WTC11 (cell line): ENCODE data around the gene MYO1F. TPM values are rescaled to one million over a fixed set of nuclear protein-coding genes. Genes with fewer than 3 reads are reported as not detected.

Source experiments
- ATAC-seq: fragments of 200-7000 bp; cut with Tn5 transposase; 2 replicates; pipeline ENCODE4 v1.10.0; 2021; ENCODE audit warnings: mild to moderate bottlenecking, moderate library complexity
- CTCF ChIA-PET: fragments of 300-600 bp; sonication (Branson Sonifier 250); formaldehyde crosslinking; loops from one replicate; lab custom pipeline; 2021; ENCODE audit warnings: antibody characterized with exemption; lab: Charles Lee
- POLR2A ChIA-PET: fragments of 350-600 bp; sonication (Branson Sonifier 250); formaldehyde crosslinking; loops from one replicate; lab custom pipeline; 2021; ENCODE audit warnings: antibody characterized with exemption; lab: Charles Lee
- DNase-seq: peaks from one replicate; pipeline ENCODE4 v3.0.0; 2021; ENCODE audit warnings: low spot score
- H3K27ac Mint-ChIP-seq: 2 replicates; pipeline ENCODE4 v1.8.0; 2021; ENCODE audit warnings: mixed read lengths
- H3K27me3 Mint-ChIP-seq: 2 replicates; pipeline ENCODE4 v1.8.0; 2021; ENCODE audit warnings: low read depth, mild to moderate bottlenecking, moderate library complexity, mixed read lengths
- H3K36me3 Mint-ChIP-seq: 2 replicates; pipeline ENCODE4 v1.8.0; 2021; ENCODE audit warnings: mixed read lengths
- H3K4me1 Mint-ChIP-seq: 2 replicates; pipeline ENCODE4 v1.8.0; 2022; ENCODE audit warnings: mixed read lengths
- H3K4me3 Mint-ChIP-seq: 2 replicates; pipeline ENCODE4 v1.8.0; 2021; ENCODE audit warnings: mild to moderate bottlenecking, moderate library complexity, mixed read lengths
- H3K9me3 Mint-ChIP-seq: 2 replicates; pipeline ENCODE4 v1.8.0; 2021; ENCODE audit warnings: mixed read lengths
- ATF1 ChIP-seq: sonication (generic); formaldehyde crosslinking; IDR thresholded peaks from 2 replicates; pipeline ENCODE4 v1.8.1; 2023; ENCODE audit warnings: mild to moderate bottlenecking, moderate library complexity, missing genetic modification reagents
- CBFB ChIP-seq: sonication (generic); formaldehyde crosslinking; IDR thresholded peaks from 2 replicates; pipeline ENCODE4 v1.8.1; 2022; ENCODE audit warnings: mild to moderate bottlenecking, low read depth, missing genetic modification reagents
- CREB1 ChIP-seq: sonication (generic); formaldehyde crosslinking; IDR thresholded peaks from 2 replicates; pipeline ENCODE4 v1.8.0; 2023; ENCODE audit warnings: mild to moderate bottlenecking, missing genetic modification reagents
- FOXJ3 ChIP-seq: sonication (generic); formaldehyde crosslinking; IDR thresholded peaks from 2 replicates; pipeline ENCODE4 v1.9.0; 2021; ENCODE audit warnings: missing genetic modification reagents, mild to moderate bottlenecking, borderline replicate concordance
- FOXP1 ChIP-seq: sonication (generic); formaldehyde crosslinking; IDR thresholded peaks from 2 replicates; pipeline ENCODE4 v1.8.0; 2022; ENCODE audit warnings: missing genetic modification reagents, mild to moderate bottlenecking, moderate library complexity, borderline replicate concordance
- MYBL2 ChIP-seq: sonication (generic); formaldehyde crosslinking; IDR thresholded peaks from 2 replicates; pipeline ENCODE4 v1.8.1; 2023; ENCODE audit warnings: mild to moderate bottlenecking, moderate library complexity, missing genetic modification reagents
- NFE2L1 ChIP-seq: sonication (generic); formaldehyde crosslinking; IDR thresholded peaks from 2 replicates; pipeline ENCODE4 v1.8.1; 2023; ENCODE audit warnings: missing genetic modification reagents
- SP1 ChIP-seq: sonication (generic); formaldehyde crosslinking; conservative IDR thresholded peaks from 2 replicates; pipeline ENCODE4 v1.8.1; 2022; ENCODE audit warnings: missing genetic modification reagents
- TCF7 ChIP-seq: sonication (generic); formaldehyde crosslinking; IDR thresholded peaks from 2 replicates; pipeline ENCODE4 v1.8.0; 2022; ENCODE audit warnings: mild to moderate bottlenecking, low read depth, missing genetic modification reagents, moderate library complexity
- ZBTB21 ChIP-seq: sonication (generic); formaldehyde crosslinking; IDR thresholded peaks from 2 replicates; pipeline ENCODE4 v1.8.1; 2023; ENCODE audit warnings: mild to moderate bottlenecking, missing genetic modification reagents, borderline replicate concordance
- ZNF219 ChIP-seq: sonication (generic); formaldehyde crosslinking; IDR thresholded peaks from 2 replicates; pipeline ENCODE4 v1.8.0; 2023; ENCODE audit warnings: missing genetic modification reagents, mild to moderate bottlenecking, borderline replicate concordance
- ZNF232 ChIP-seq: sonication (generic); formaldehyde crosslinking; IDR thresholded peaks from 2 replicates; pipeline ENCODE4 v1.8.0; 2022; ENCODE audit warnings: mild to moderate bottlenecking, missing genetic modification reagents
- ZNF263 ChIP-seq: sonication (generic); formaldehyde crosslinking; IDR thresholded peaks from 2 replicates; pipeline ENCODE4 v1.8.1; 2022; ENCODE audit warnings: low read depth, mild to moderate bottlenecking, moderate library complexity, missing genetic modification reagents
- ZNF317 ChIP-seq: sonication (generic); formaldehyde crosslinking; IDR thresholded peaks from 2 replicates; pipeline ENCODE4 v1.8.1; 2023; ENCODE audit warnings: low read depth, mild to moderate bottlenecking, moderate library complexity, missing genetic modification reagents, borderline replicate concordance
- ZNF671 ChIP-seq: fragments of 250-450 bp; sonication (Bioruptor Pico); IDR thresholded peaks from 2 replicates; pipeline ENCODE4 v1.8.0; 2021; ENCODE audit warnings: mild to moderate bottlenecking
- total RNA-seq: library from RNA; stranded (reverse); gene quantifications from 3 replicates; pipeline ENCODE4 v1.2.3, GENCODE V29; 2021
- TF ChIP-seq, protein P1 (sequence below): fragments of 250-450 bp; sonication (Bioruptor Pico); IDR thresholded peaks from 2 replicates; pipeline ENCODE4 v1.9.0; 2021; ENCODE audit warnings: mild to moderate bottlenecking, borderline replicate concordance
- TF ChIP-seq, protein P2 (sequence below): fragments of 250-450 bp; sonication (Bioruptor Pico); conservative IDR thresholded peaks from 2 replicates; pipeline ENCODE4 v1.9.0; 2021; ENCODE audit warnings: mild to moderate bottlenecking
- TF ChIP-seq, protein P3 (sequence below): sonication (generic); formaldehyde crosslinking; IDR thresholded peaks from 2 replicates; pipeline ENCODE4 v1.8.0; 2023; ENCODE audit warnings: mild to moderate bottlenecking, missing genetic modification reagents
- TF ChIP-seq, protein P4 (sequence below): sonication (generic); formaldehyde crosslinking; conservative IDR thresholded peaks from 2 replicates; pipeline ENCODE4 v1.8.1; 2023; ENCODE audit warnings: mild to moderate bottlenecking, low read depth, missing genetic modification reagents, moderate library complexity
- TF ChIP-seq, protein P5 (sequence below): sonication (generic); formaldehyde crosslinking; IDR thresholded peaks from 2 replicates; pipeline ENCODE4 v1.8.1; 2023; ENCODE audit warnings: mild to moderate bottlenecking, missing genetic modification reagents, borderline replicate concordance

Gene MYO1F
- total RNA-seq, 1 experiment from 2014 or later: 2.8 TPM

DNA sequence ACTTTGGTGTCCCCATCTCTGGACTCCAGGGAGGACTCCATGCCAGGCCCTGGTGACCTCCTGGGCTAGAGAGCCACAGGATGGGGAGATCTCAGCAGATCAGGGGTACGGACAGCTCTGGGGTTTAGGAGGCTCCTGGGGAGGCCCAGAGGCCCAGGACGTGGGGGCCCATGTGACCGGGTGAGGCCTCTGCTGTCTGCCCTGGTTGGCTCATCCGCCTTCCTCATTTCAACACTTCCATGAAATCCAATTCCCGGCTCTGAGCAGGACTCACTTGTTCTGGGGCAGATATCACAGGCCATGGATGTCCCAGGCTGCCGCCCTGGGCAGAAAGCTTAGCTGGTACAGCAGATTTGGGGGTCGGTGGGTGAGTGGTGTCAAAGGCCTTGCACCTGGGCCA, 73.7 kb downstream of the MYO1F start:
- DNase-seq (no peak), ATAC-seq (no peak)
- H3K36me3 Mint-ChIP-seq: no peaks in the 10 kb centered on the region
- no peak overlapping the region for H3K27ac Mint-ChIP-seq
- H3K4me1 Mint-ChIP-seq: peaks cover 11% of the 10 kb centered on the region
- H3K27me3 Mint-ChIP-seq: peaks cover 4% of the 10 kb centered on the region; the same call in 1 of the 2 replicates
- no peaks in the 10 kb centered on the region for H3K9me3 Mint-ChIP-seq
- POLR2A ChIA-PET: no interaction called here
- TF ChIP-seq MYBL2 (CRISPR knock-in tag) (no peak), FOXP1 (no peak), ZNF317 (CRISPR knock-in tag) (no peak), ZNF219 (no peak), CBFB (CRISPR knock-in tag) (no peak), TCF7 (CRISPR knock-in tag) (no peak), ZNF671 (CRISPR knock-in tag) (no peak), ATF1 (no peak)
- TF ChIP-seq, protein P1, sequence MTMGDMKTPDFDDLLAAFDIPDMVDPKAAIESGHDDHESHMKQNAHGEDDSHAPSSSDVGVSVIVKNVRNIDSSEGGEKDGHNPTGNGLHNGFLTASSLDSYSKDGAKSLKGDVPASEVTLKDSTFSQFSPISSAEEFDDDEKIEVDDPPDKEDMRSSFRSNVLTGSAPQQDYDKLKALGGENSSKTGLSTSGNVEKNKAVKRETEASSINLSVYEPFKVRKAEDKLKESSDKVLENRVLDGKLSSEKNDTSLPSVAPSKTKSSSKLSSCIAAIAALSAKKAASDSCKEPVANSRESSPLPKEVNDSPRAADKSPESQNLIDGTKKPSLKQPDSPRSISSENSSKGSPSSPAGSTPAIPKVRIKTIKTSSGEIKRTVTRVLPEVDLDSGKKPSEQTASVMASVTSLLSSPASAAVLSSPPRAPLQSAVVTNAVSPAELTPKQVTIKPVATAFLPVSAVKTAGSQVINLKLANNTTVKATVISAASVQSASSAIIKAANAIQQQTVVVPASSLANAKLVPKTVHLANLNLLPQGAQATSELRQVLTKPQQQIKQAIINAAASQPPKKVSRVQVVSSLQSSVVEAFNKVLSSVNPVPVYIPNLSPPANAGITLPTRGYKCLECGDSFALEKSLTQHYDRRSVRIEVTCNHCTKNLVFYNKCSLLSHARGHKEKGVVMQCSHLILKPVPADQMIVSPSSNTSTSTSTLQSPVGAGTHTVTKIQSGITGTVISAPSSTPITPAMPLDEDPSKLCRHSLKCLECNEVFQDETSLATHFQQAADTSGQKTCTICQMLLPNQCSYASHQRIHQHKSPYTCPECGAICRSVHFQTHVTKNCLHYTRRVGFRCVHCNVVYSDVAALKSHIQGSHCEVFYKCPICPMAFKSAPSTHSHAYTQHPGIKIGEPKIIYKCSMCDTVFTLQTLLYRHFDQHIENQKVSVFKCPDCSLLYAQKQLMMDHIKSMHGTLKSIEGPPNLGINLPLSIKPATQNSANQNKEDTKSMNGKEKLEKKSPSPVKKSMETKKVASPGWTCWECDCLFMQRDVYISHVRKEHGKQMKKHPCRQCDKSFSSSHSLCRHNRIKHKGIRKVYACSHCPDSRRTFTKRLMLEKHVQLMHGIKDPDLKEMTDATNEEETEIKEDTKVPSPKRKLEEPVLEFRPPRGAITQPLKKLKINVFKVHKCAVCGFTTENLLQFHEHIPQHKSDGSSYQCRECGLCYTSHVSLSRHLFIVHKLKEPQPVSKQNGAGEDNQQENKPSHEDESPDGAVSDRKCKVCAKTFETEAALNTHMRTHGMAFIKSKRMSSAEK (CRISPR knock-in tag): no peak
- TF ChIP-seq, protein P2, sequence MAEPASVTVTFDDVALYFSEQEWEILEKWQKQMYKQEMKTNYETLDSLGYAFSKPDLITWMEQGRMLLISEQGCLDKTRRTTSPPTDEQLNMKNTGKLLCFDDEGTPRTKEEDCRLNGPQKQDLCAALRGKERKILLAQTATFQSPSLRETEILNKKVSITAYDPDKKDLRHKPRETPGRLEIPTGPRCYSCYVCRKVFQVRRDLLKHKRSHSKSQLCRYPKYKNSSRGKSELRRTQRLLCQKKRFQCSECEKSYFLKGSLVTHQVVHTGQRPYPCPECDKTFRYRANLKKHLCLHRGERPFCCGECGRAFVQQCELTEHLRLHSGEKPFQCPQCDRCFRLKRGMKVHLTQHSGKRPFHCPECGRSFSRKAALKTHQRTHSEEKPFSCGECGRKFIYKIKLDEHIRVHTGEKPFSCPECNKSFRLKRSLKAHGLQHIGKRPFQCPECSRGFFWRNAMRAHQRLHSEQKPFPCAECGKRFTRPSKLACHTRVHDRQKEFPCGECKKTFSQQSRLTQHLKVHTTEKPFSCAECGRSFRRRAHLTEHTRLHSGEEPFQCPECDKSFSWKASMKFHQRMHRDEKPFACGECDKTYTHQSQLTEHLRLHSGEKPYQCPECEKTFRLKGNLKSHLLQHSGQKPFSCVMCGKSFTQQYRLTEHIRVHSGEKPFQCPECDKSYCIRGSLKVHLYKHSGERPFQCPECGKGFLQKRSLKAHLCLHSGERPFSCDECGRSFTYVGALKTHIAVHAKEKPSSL (CRISPR knock-in tag): no peak
- TF ChIP-seq, protein P3, sequence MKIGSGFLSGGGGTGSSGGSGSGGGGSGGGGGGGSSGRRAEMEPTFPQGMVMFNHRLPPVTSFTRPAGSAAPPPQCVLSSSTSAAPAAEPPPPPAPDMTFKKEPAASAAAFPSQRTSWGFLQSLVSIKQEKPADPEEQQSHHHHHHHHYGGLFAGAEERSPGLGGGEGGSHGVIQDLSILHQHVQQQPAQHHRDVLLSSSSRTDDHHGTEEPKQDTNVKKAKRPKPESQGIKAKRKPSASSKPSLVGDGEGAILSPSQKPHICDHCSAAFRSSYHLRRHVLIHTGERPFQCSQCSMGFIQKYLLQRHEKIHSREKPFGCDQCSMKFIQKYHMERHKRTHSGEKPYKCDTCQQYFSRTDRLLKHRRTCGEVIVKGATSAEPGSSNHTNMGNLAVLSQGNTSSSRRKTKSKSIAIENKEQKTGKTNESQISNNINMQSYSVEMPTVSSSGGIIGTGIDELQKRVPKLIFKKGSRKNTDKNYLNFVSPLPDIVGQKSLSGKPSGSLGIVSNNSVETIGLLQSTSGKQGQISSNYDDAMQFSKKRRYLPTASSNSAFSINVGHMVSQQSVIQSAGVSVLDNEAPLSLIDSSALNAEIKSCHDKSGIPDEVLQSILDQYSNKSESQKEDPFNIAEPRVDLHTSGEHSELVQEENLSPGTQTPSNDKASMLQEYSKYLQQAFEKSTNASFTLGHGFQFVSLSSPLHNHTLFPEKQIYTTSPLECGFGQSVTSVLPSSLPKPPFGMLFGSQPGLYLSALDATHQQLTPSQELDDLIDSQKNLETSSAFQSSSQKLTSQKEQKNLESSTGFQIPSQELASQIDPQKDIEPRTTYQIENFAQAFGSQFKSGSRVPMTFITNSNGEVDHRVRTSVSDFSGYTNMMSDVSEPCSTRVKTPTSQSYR (CRISPR knock-in tag): no peak
- H3K4me3 Mint-ChIP-seq: no peak overlapping the region
- CTCF ChIA-PET: interaction anchor here (1.0 to 1.4 kb wide), 2 partner anchors 10 to 77 kb away, joined by 3 to 4 read pairs; partner anchors contain the start of gene ZNF414

DNA sequence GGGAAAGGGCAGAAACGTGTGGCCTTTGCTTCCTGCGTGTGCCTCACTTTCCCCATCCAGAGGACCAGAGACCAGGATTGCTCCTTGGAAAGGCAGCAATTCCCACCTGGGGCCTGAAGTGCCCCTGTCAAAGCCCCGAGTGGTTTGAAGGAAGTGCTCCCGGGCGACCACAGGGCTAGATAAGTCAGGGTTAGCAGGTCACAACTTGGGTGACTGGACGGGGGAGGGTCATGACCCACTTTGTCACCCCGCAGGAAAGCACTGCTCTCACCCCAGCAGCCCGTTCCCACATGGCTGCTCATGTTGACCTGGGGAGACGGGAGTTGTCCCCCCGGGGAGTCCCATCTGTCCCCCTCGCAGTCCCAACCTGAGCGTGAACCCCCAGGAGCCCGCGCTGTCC, 75.3 kb downstream of the MYO1F start:
- H3K4me1 Mint-ChIP-seq: peaks cover 11% of the 10 kb centered on the region
- ChIA-PET POLR2A (no interaction called here), CTCF (interaction anchor here (0.7 kb wide), 1 partner anchor 77 kb away, joined by 3 read pairs; no protein-coding TSS in a partner anchor)
- no peak for ATAC-seq
- H3K9me3 Mint-ChIP-seq: no peaks in the 10 kb centered on the region
- no peaks in the 10 kb centered on the region for H3K27me3 Mint-ChIP-seq
- H3K4me3 Mint-ChIP-seq: no peak overlapping the region
- no peaks in the 10 kb centered on the region for H3K36me3 Mint-ChIP-seq
- no peak for DNase-seq
- no peak overlapping the region for H3K27ac Mint-ChIP-seq
- TF ChIP-seq, protein P4, sequence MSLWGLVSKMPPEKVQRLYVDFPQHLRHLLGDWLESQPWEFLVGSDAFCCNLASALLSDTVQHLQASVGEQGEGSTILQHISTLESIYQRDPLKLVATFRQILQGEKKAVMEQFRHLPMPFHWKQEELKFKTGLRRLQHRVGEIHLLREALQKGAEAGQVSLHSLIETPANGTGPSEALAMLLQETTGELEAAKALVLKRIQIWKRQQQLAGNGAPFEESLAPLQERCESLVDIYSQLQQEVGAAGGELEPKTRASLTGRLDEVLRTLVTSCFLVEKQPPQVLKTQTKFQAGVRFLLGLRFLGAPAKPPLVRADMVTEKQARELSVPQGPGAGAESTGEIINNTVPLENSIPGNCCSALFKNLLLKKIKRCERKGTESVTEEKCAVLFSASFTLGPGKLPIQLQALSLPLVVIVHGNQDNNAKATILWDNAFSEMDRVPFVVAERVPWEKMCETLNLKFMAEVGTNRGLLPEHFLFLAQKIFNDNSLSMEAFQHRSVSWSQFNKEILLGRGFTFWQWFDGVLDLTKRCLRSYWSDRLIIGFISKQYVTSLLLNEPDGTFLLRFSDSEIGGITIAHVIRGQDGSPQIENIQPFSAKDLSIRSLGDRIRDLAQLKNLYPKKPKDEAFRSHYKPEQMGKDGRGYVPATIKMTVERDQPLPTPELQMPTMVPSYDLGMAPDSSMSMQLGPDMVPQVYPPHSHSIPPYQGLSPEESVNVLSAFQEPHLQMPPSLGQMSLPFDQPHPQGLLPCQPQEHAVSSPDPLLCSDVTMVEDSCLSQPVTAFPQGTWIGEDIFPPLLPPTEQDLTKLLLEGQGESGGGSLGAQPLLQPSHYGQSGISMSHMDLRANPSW: no peak
- TF ChIP-seq SP1 (no peak), ZNF263 (CRISPR knock-in tag) (no peak), FOXJ3 (CRISPR knock-in tag) (no peak), ZBTB21 (no peak), CREB1 (CRISPR knock-in tag) (no peak), NFE2L1 (no peak), ZNF232 (CRISPR knock-in tag) (no peak)
- TF ChIP-seq, protein P5, sequence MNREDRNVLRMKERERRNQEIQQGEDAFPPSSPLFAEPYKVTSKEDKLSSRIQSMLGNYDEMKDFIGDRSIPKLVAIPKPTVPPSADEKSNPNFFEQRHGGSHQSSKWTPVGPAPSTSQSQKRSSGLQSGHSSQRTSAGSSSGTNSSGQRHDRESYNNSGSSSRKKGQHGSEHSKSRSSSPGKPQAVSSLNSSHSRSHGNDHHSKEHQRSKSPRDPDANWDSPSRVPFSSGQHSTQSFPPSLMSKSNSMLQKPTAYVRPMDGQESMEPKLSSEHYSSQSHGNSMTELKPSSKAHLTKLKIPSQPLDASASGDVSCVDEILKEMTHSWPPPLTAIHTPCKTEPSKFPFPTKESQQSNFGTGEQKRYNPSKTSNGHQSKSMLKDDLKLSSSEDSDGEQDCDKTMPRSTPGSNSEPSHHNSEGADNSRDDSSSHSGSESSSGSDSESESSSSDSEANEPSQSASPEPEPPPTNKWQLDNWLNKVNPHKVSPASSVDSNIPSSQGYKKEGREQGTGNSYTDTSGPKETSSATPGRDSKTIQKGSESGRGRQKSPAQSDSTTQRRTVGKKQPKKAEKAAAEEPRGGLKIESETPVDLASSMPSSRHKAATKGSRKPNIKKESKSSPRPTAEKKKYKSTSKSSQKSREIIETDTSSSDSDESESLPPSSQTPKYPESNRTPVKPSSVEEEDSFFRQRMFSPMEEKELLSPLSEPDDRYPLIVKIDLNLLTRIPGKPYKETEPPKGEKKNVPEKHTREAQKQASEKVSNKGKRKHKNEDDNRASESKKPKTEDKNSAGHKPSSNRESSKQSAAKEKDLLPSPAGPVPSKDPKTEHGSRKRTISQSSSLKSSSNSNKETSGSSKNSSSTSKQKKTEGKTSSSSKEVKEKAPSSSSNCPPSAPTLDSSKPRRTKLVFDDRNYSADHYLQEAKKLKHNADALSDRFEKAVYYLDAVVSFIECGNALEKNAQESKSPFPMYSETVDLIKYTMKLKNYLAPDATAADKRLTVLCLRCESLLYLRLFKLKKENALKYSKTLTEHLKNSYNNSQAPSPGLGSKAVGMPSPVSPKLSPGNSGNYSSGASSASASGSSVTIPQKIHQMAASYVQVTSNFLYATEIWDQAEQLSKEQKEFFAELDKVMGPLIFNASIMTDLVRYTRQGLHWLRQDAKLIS (CRISPR knock-in tag): no peak
